ENCODE results near the gene BATF3.

GRCh38 chr1:212701910-212702309 is 2.3 kb upstream of the BATF3 start:
- TF ChIP-seq, protein P1, sequence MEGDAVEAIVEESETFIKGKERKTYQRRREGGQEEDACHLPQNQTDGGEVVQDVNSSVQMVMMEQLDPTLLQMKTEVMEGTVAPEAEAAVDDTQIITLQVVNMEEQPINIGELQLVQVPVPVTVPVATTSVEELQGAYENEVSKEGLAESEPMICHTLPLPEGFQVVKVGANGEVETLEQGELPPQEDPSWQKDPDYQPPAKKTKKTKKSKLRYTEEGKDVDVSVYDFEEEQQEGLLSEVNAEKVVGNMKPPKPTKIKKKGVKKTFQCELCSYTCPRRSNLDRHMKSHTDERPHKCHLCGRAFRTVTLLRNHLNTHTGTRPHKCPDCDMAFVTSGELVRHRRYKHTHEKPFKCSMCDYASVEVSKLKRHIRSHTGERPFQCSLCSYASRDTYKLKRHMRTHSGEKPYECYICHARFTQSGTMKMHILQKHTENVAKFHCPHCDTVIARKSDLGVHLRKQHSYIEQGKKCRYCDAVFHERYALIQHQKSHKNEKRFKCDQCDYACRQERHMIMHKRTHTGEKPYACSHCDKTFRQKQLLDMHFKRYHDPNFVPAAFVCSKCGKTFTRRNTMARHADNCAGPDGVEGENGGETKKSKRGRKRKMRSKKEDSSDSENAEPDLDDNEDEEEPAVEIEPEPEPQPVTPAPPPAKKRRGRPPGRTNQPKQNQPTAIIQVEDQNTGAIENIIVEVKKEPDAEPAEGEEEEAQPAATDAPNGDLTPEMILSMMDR (IDR thresholded peaks at IDR 0.05): no peak
- TF ChIP-seq POLR2A (IDR thresholded peaks at IDR 0.05) (no peak), POLR2AphosphoS5 (IDR thresholded peaks at IDR 0.05) (no peak)

Measured in breast epithelium (tissue), 3 donors.